ENCODE results near the gene PDLIM5.
"Not testable (repeated sequence)": the region's sequence is repeated elsewhere in the genome, so short reads cannot be mapped to it uniquely, and the experiment has no call there.

Gene PDLIM5

GRCh38 chr4:94598758-94599157 is 147.0 kb downstream of the PDLIM5 start:
- DNase-seq (ENCODE audit: low spot score): no peak

GRCh38 chr4:94603170-94603747 is 151.5 kb downstream of the PDLIM5 start:
- DNase-seq (ENCODE audit: low spot score): no peak

GRCh38 chr4:94605241-94605805 is 153.6 kb downstream of the PDLIM5 start:
- no peak for DNase-seq (ENCODE audit: low spot score)

GRCh38 chr4:94610145-94610544 is 158.4 kb downstream of the PDLIM5 start:
- DNase-seq (ENCODE audit: low spot score): no peak

GRCh38 chr4:94613248-94613647 is 161.5 kb downstream of the PDLIM5 start:
- DNase-seq (ENCODE audit: low spot score): no peak

- no peak for DNase-seq (ENCODE audit: low spot score)
These were observed 163.7 kb downstream of the PDLIM5 start for GRCh38 chr4:94615451-94615850.

GRCh38 chr4:94621491-94622080 is 169.8 kb downstream of the PDLIM5 start:
- DNase-seq (ENCODE audit: low spot score): no peak

- no peak for DNase-seq (ENCODE audit: low spot score)
These were observed 171.6 kb downstream of the PDLIM5 start for GRCh38 chr4:94623126-94623911.

- no peak for DNase-seq (ENCODE audit: low spot score)
These were observed 175.2 kb downstream of the PDLIM5 start for GRCh38 chr4:94626942-94627341.

- not testable (repeated sequence) for DNase-seq (ENCODE audit: low spot score)
These were observed 177.3 kb downstream of the PDLIM5 start for GRCh38 chr4:94629058-94629457.

- DNase-seq (ENCODE audit: low spot score): no peak
These were observed 178.1 kb downstream of the PDLIM5 start for GRCh38 chr4:94629837-94630236.

GRCh38 chr4:94634271-94634670 is 182.5 kb downstream of the PDLIM5 start:
- DNase-seq (ENCODE audit: low spot score): no peak

- DNase-seq (ENCODE audit: low spot score): no peak
These were observed 183.4 kb downstream of the PDLIM5 start for GRCh38 chr4:94635177-94635576.

- no peak for DNase-seq (ENCODE audit: low spot score)
These were observed 184.3 kb downstream of the PDLIM5 start for GRCh38 chr4:94636004-94636403.

- no peak for DNase-seq (ENCODE audit: low spot score)
These were observed 187.6 kb downstream of the PDLIM5 start for GRCh38 chr4:94639298-94639697.

GRCh38 chr4:94640151-94640550 is 188.4 kb downstream of the PDLIM5 start:
- no peak for DNase-seq (ENCODE audit: low spot score)

GRCh38 chr4:94641702-94642560 is 190.2 kb downstream of the PDLIM5 start:
- no peak for DNase-seq (ENCODE audit: low spot score)

- DNase-seq (ENCODE audit: low spot score): no peak
These were observed 190.8 kb downstream of the PDLIM5 start for GRCh38 chr4:94642561-94642866.

- DNase-seq (ENCODE audit: low spot score): no peak
These were observed 197.0 kb downstream of the PDLIM5 start for GRCh38 chr4:94648699-94649098.

GRCh38 chr4:94649381-94650133 is 197.8 kb downstream of the PDLIM5 start:
- no peak for DNase-seq (ENCODE audit: low spot score)

GRCh38 chr4:94650134-94650495 is 198.4 kb downstream of the PDLIM5 start:
- DNase-seq (ENCODE audit: low spot score): no peak

GRCh38 chr4:94650690-94651089 is 198.9 kb downstream of the PDLIM5 start:
- no peak for DNase-seq (ENCODE audit: low spot score)

All from left forelimb (tissue), 1 donor.